GM10266 (cell line): ENCODE data around the gene ITPK1.

Experiments used
- DNase-seq: peaks from one replicate; pipeline ENCODE4 v3.0.0; 2012; ENCODE audit errors: extremely low spot score
- CTCF ChIP-seq: IDR thresholded peaks from 2 replicates; pipeline ENCODE4 v1.5.1; 2012; ENCODE audit warnings: mild to moderate bottlenecking, low read depth; ENCODE audit not compliant: control insufficient read depth, insufficient read depth; ENCODE audit errors: missing control alignments

Gene ITPK1

GRCh38 chr14:93061380-93062012 is 54.2 kb downstream of the ITPK1 start:
- TF ChIP-seq CTCF: no peak
- no peak for DNase-seq

GRCh38 chr14:93060841-93061240 is 54.9 kb downstream of the ITPK1 start:
- DNase-seq: no peak
- TF ChIP-seq CTCF: no peak

GRCh38 chr14:93059917-93060545 is 55.7 kb downstream of the ITPK1 start:
- no peak for TF ChIP-seq CTCF
- no peak for DNase-seq

GRCh38 chr14:93059260-93059659 is 56.5 kb downstream of the ITPK1 start:
- TF ChIP-seq CTCF: no peak
- DNase-seq: no peak

GRCh38 chr14:93057586-93058280 is 58.0 kb downstream of the ITPK1 start:
- TF ChIP-seq CTCF: peak; percentile 20
- no peak for DNase-seq

GRCh38 chr14:93056840-93057585 is 58.7 kb downstream of the ITPK1 start:
- DNase-seq: no peak
- no peak for TF ChIP-seq CTCF
